Osteocyte (in vitro differentiated cells): ENCODE data around the gene KCTD14. TPM values are rescaled to one million over a fixed set of nuclear protein-coding genes. Genes with fewer than 3 reads are reported as not detected.

Experiments
- DNase-seq: peaks from one replicate; pipeline ENCODE4 v3.0.0; 2021; ENCODE audit warnings: mixed read lengths; ENCODE audit not compliant: unreplicated experiment; ENCODE audit errors: extremely low spot score
- H3K27ac Mint-ChIP-seq: one replicate; pipeline ENCODE4 v1.8.0; 2021; ENCODE audit warnings: mild to moderate bottlenecking, mixed read lengths; ENCODE audit not compliant: unreplicated experiment
- H3K27me3 Mint-ChIP-seq: one replicate; pipeline ENCODE4 v1.8.0; 2021; ENCODE audit warnings: mixed read lengths; ENCODE audit not compliant: unreplicated experiment
- H3K36me3 Mint-ChIP-seq: one replicate; pipeline ENCODE4 v1.8.0; 2021; ENCODE audit warnings: mixed read lengths; ENCODE audit not compliant: unreplicated experiment
- H3K4me1 Mint-ChIP-seq: one replicate; pipeline ENCODE4 v1.8.0; 2021; ENCODE audit warnings: mixed read lengths; ENCODE audit not compliant: unreplicated experiment
- H3K4me3 Mint-ChIP-seq: one replicate; pipeline ENCODE4 v1.8.0; 2021; ENCODE audit warnings: mild to moderate bottlenecking, moderate library complexity, mixed read lengths; ENCODE audit not compliant: unreplicated experiment
- H3K9me3 Mint-ChIP-seq: one replicate; pipeline ENCODE4 v1.8.0; 2021; ENCODE audit warnings: mixed read lengths; ENCODE audit not compliant: unreplicated experiment
- CTCF ChIP-seq: fragments of 200-600 bp; sonication (generic); IDR thresholded peaks from 2 replicates; pipeline ENCODE4 v1.5.0; 2021; ENCODE audit warnings: antibody characterized with exemption, mild to moderate bottlenecking, moderate library complexity
- total RNA-seq: library from RNA; stranded (reverse); gene quantifications from 2 replicates; pipeline ENCODE4 v1.2.1, GENCODE V29; 2021

Gene KCTD14
- total RNA-seq, 1 donor from 2014 or later: 0.73 TPM

DNA sequence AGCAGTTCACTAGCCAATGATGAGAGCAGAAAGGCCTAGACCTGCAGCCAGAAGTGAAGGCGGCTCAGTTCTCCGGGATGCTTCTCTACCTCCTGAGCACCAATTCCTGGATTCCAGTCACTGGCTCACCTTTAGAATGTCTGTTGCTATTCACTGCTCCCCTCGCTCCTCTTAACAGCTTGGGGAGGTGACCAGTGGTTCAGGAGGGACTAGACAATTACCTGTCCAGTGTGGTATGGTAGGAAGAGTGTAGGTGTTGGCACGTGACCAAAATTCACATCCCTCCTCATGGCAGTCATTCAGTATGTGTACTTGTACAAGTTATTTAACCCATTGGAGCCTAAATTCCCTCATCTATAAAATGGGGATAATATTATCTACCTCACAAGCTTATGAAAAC is 44.6 kb upstream of the KCTD14 start:
- no peak for TF ChIP-seq CTCF
- Mint-ChIP-seq H3K27me3 (no peaks in the 10 kb centered on the region), H3K27ac (no peak overlapping the region), H3K9me3 (no peaks in the 10 kb centered on the region), H3K36me3 (peaks cover 26% of the 10 kb centered on the region), H3K4me3 (no peak overlapping the region), H3K4me1 (no peaks in the 10 kb centered on the region)
- DNase-seq: no peak

- Mint-ChIP-seq H3K4me1 (peaks cover 7% of the 10 kb centered on the region), H3K4me3 (no peak overlapping the region), H3K36me3 (peaks cover 21% of the 10 kb centered on the region), H3K27ac (no peak overlapping the region), H3K9me3 (no peaks in the 10 kb centered on the region), H3K27me3 (no peaks in the 10 kb centered on the region)
- no peak for DNase-seq
- no peak for TF ChIP-seq CTCF
Measured at GRCh38 chr11:78066471-78066870, 43.4 kb upstream of the KCTD14 start.

DNA sequence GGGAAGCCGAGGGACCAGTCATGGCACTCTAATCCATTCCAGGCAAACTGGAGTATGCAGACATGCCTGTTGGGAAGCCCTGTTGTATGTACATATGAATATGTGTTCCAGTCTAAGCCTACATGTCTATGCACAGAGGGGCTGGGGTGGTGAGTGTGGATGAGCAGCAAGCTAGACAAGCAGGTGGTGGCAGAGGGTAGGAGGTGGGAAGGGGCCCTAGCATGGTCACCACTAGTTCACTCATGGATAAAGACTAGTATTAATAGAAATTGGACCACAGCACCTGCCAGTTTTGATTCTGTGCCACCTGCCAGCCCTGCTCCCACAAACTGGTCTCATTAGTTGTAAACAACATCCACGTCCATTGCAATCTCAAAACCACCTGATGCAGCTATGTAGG is 42.1 kb upstream of the KCTD14 start:
- no peaks in the 10 kb centered on the region for H3K27me3 Mint-ChIP-seq
- H3K4me1 Mint-ChIP-seq: peaks cover 13% of the 10 kb centered on the region
- no peak overlapping the region for H3K27ac Mint-ChIP-seq
- no peak for TF ChIP-seq CTCF
- no peak overlapping the region for H3K4me3 Mint-ChIP-seq
- H3K36me3 Mint-ChIP-seq: peaks cover 21% of the 10 kb centered on the region
- DNase-seq: no peak
- no peaks in the 10 kb centered on the region for H3K9me3 Mint-ChIP-seq

- Mint-ChIP-seq H3K4me1 (peaks cover 13% of the 10 kb centered on the region), H3K27ac (no peak within 1 kb of the TSS), H3K4me3 (no peak within 1 kb of the TSS), H3K9me3 (no peaks in the 10 kb centered on the region), H3K27me3 (no peaks in the 10 kb centered on the region), H3K36me3 (peaks cover 11% of the 10 kb centered on the region)
- no peak for DNase-seq
- TF ChIP-seq CTCF: no peak
Measured at GRCh38 chr11:78063440-78064181, 40.5 kb upstream of the KCTD14 start, which contains the start of gene THRSP. TSS of gene THRSP (plus strand) at chr11:78063861. CDS start at chr11:78063882, 21 bp downstream.

DNA sequence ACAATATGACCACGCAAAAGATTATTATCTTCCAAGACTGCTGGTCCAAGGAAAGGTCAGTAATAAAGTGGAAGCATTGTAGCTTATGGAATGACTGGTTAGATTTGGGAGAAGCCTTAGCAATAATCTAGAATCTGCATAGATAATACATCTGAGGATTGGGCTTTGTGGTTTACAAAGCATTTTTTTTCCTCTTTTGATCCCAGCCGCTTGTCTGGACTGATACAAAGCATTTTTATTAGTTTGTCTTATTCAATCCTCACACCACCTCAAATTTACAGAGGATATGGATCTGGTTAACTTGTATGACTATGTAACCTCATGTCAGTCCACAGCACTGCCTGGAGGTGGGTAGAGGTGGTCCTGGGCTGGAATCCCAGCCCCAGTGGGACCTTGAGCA is 39.6 kb upstream of the KCTD14 start:
- no peaks in the 10 kb centered on the region for H3K9me3 Mint-ChIP-seq
- H3K4me1 Mint-ChIP-seq: peaks cover 13% of the 10 kb centered on the region
- DNase-seq: no peak
- TF ChIP-seq CTCF: no peak
- no peaks in the 10 kb centered on the region for H3K27me3 Mint-ChIP-seq
- no peak overlapping the region for H3K27ac Mint-ChIP-seq
- H3K4me3 Mint-ChIP-seq: no peak overlapping the region
- peaks cover 5% of the 10 kb centered on the region for H3K36me3 Mint-ChIP-seq
